GM06990 (cell line): ENCODE results near the gene F11R.

Experiments
- DNase-seq: peaks from one replicate; pipeline ENCODE4 v3.0.0-alpha.2; 2011; ENCODE audit not compliant: insufficient read length; ENCODE audit errors: extremely low read depth
- H3K27me3 ChIP-seq: replicated peaks from 2 replicates; pipeline ENCODE4 v1.6.0; 2011; ENCODE audit warnings: low read length; ENCODE audit not compliant: control insufficient read depth, insufficient read depth
- H3K36me3 ChIP-seq: 2 replicates; pipeline ENCODE4 v1.5.1; 2011; ENCODE audit warnings: low read length; ENCODE audit not compliant: control insufficient read depth, insufficient read depth
- H3K4me3 ChIP-seq: replicated peaks from 2 replicates; pipeline ENCODE4 v1.5.1; 2011; ENCODE audit warnings: low read depth, mild to moderate bottlenecking, control low read depth, low read length
- CTCF ChIP-seq: IDR thresholded peaks from 2 replicates; pipeline ENCODE4 v1.5.1; 2011; ENCODE audit warnings: low read length, control low read depth, mild to moderate bottlenecking, inconsistent platforms; ENCODE audit not compliant: insufficient read depth, poor library complexity, severe bottlenecking

The F11R gene

GRCh38 chr1:161048949-161049722, 28.2 kb upstream of the F11R start:
- no peak for DNase-seq
- H3K36me3 ChIP-seq = peaks cover 47% of the 10 kb centered on the region
- TF ChIP-seq CTCF = no peak
- H3K27me3 ChIP-seq = no peaks in the 10 kb centered on the region
- H3K4me3 ChIP-seq = no peak overlapping the region

- Histone ChIP-seq H3K36me3 (peaks cover 38% of the 10 kb centered on the region), H3K27me3 (no peaks in the 10 kb centered on the region), H3K4me3 (no peak overlapping the region)
- TF ChIP-seq CTCF = no peak
- DNase-seq = no peak
Observed at GRCh38 chr1:161047436-161048420, 26.8 kb upstream of the F11R start.

- Histone ChIP-seq H3K36me3 (peaks cover 37% of the 10 kb centered on the region), H3K27me3 (no peaks in the 10 kb centered on the region), H3K4me3 (peak overlapping the region; percentile 93)
- DNase-seq = peak; percentile 47
- TF ChIP-seq CTCF = no peak
Observed at GRCh38 chr1:161046605-161047228, 25.8 kb upstream of the F11R start.

- Histone ChIP-seq H3K27me3 (no peaks in the 10 kb centered on the region), H3K4me3 (peak within 1 kb of the TSS; percentile 93), H3K36me3 (peaks cover 35% of the 10 kb centered on the region)
- peak; percentile 93 for DNase-seq
- no peak for TF ChIP-seq CTCF
Observed at GRCh38 chr1:161045736-161046604, 25.0 kb upstream of the F11R start, which contains the start of gene USF1. Gene USF1, minus strand, starts transcription at chr1:161045977. Its CDS starts 2,702 bp downstream, at chr1:161043275.
